Dermis microvascular lymphatic vessel endothelial cell (primary cell): Measurements from ENCODE around the gene FADS3. TPM values are rescaled to one million over a fixed set of nuclear protein-coding genes. Genes with fewer than 3 reads are reported as not detected.

Experiments used
- DNase-seq, 2 donors: peaks; one replicate each; pipeline versions ENCODE4 v3.0.0 to v3.0.0-alpha.2; 2010; ENCODE audit warnings: low read depth in 2 of 2
- total RNA-seq: library from RNA; depleted of rRNA; stranded (reverse); fragments of >200 nt; gene quantifications from 2 replicates; pipeline ENCODE4 v1.2.1, GENCODE V29; 2014

Gene FADS3
- total RNA-seq, 1 donor from 2014 or later = 77.4 TPM

DNA sequence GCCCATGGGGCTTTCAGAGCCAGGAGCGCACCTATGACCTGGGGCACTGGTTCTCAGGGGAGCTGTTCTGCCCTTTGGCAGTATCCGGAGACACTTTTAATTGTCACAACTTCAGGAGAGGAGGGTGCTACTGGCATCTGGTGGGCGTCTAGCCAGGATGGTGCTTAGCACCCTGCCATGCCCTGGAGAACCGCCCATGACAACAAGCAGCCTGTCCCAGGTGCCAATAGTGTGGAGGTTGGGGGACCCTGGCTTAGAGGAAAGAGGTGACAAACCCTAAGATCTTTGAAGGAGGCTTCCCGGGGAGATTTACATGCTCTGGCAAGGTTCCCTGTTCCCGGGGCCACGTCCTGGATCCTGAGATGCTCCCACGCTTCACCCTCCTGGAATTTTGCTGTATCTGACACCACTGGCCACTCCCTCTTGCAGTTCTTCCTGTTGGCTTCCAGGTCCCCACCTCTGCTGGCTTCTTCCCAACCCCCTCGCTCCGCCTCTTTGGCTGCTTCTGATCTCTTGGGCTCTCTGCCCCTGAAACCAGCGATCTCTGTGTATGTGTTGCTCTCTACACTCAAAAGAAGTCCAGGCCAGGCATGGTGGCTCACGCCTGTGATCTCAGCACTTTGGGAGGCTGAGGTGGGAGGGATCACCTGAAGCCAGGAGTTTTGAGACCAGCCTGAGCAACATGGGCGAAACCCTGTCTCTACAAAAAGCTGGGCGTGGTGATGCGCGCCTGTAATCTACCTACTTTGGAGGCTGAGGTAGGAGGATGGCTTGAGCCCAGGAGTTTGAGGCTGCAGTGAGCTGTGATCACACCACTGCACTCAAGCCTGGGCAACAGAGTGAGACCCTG is 31.1 kb downstream of the FADS3 start:
- peak; percentile 23 to 35 for DNase-seq

GRCh38 chr11:61855939-61856680 is 35.2 kb downstream of the FADS3 start:
- no peak for DNase-seq

GRCh38 chr11:61854966-61855714 is 36.2 kb downstream of the FADS3 start:
- DNase-seq = no peak

- DNase-seq = no peak
Measured at GRCh38 chr11:61854206-61854895, 37.0 kb downstream of the FADS3 start.

DNA sequence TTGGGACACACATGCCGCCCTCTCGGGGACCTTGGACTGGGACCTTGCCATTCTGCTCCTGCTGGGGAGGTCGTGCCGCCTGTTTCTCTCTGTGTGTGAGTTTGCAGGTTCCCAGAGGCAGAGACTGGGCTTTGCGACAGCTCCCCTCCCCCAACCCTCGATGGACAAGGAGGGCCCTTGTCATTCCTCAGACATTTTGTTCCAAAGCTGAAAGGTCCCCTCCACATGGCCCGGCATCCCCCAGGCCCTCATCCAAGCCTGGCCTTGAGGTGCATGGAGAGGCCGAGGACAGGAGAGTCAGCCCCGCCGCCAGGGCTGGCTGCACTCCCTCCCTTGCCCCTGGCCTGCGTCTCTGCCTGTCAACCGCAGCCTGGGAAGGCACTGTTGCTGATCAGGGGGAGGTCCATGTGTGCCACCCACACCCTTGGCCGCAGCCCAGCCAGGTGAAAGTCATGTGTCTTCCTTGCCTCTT is 37.6 kb downstream of the FADS3 start:
- no peak for DNase-seq

- DNase-seq = no peak
Measured at GRCh38 chr11:61851900-61852295, 39.4 kb downstream of the FADS3 start.

- DNase-seq = no peak
Measured at GRCh38 chr11:61851113-61851899, 40.0 kb downstream of the FADS3 start.

GRCh38 chr11:61850687-61851086 is 40.7 kb downstream of the FADS3 start:
- no peak for DNase-seq

GRCh38 chr11:61848631-61849030 is 42.7 kb downstream of the FADS3 start:
- DNase-seq = no peak

DNA sequence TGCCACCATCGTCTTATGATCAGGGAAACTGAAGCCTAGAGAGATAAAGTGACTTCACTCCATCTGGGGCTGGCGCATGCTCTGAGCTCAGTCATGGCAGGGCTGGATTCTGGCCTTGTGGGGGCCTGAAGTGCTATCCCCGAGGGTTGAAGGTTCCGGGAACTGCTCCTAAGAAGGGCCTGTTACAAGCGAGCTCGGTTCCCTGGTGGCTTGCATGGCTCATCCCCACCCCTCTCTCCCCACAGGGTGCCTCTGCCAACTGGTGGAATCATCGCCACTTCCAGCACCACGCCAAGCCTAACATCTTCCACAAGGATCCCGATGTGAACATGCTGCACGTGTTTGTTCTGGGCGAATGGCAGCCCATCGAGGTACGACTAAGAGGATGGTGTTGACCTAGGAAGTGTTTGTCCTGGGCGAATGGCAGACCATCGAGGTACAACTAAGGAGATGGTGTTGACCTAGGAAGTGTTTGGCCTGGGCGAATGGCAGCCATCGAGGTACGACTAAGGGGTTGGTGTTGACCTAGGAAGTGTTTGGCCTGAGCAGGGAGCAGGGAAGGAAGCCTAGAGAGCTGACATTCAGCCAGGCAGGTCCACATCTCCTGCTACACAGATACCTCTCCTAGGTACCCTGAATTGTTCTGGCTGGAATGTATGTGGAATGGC is 43.3 kb downstream of the FADS3 start:
- no peak for DNase-seq

DNA sequence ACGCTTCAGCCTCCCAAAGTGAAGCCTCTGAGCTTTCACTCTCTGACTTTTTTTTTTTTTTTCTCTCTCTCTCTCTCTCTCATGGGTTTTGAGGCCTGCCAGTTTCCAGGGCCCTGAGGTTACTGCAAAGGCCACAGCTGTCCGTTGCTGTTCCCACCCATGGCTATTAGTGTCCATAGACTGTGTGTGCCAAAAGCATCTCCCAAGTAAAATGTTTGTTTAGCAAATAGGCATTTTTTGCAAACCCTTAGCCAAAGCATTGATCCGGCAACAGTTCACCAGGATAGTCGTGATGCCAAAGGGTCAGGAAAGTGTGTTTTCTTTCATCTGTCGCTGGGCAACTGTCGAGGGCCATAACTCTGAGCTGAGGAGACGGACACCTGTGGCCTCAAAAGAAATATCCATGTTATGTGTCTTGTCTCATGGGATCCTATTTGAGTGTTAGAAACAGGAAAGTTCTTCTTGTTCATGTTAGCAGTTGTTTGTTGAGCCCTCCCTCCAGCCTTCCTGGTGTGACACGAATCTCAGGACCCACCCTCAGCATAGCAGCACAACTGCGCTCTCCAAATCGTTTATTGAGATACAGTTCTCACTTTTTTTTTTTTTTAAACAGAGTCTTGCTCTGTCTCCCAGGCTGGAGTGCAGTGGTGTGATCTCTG is 44.9 kb downstream of the FADS3 start:
- no peak for DNase-seq

- DNase-seq = no peak
Measured at GRCh38 chr11:61844909-61845565, 46.3 kb downstream of the FADS3 start.

DNA sequence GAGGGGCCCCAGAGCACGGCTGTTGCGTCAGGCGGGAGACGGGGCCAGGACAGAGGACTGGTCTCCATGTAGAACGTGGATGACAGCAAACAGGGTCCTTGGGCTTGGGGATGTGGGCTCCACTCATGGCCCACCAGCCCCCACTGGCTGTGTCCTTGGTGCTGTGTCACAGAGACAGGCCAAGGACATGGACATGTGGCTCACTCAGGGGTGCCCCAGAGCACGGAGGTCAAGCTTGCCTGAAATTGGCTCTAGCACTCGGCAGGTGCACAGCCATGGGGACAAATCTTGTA is 48.9 kb downstream of the FADS3 start:
- no peak for DNase-seq

DNA sequence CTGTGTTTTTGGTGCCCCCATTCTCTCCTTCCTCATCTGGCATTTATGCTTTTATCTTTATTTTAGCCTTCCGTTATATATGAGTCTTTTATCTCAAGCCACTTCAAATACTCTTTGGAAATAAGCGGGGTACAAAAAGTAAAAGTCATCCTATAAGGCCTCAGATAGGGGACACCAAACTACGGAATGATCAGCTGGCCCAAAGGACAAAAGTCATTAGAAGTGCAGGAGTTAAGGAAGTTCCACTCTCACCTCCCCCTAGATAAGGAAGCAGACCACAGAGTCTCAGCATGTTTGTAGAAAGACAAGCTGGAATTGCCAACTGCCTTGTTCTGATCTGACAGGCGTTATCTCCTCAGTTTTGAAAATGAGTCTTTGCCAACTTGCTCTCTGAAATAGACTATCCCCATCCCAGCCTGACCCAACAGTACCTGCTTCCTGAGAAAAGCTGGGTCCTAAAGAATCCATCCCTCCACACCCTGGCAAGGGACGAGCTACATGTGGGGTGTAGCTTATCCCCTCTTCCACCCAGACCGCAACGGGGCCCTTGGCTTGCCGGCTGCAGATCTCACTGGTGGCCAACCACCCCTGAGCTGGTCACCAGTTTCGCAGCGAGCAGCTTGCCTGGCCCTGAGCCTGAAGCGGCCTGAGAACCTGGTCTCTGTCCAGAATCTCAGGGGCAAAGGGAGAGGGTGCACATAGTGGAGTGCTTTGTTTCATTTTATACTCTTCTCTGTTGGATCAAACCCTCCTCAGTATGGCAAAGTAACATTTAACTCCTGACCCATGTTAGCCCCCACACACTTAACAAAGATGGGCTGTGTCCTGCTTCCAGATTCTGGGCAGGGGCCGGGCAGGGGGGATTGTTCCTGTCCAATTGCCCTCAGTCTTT is 49.5 kb downstream of the FADS3 start:
- no peak for DNase-seq

- DNase-seq = no peak
Measured at GRCh38 chr11:61840371-61840770, 51.0 kb downstream of the FADS3 start.

- no peak for DNase-seq
Measured at GRCh38 chr11:61839742-61840141, 51.6 kb downstream of the FADS3 start.

DNA sequence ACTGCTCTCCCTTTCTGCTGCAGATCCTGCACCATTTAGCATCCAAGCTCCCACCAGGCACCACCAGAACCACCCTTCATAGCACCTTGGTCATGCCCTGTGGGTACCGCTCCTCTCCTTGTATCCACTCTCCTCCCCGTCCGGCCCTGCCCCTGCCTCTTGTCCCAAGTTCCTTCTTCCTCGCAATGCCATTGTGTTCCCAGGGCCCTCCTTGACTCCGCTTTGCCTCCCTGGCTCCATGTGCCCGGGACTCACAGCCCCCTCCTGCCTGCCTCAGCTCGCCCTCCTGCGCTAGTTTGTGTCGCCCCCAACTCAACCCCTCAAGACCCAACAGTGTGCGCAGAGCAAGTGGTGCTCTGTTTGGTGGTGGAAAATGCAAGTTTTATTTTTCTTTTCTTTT is 52.4 kb downstream of the FADS3 start:
- DNase-seq = no peak

DNA sequence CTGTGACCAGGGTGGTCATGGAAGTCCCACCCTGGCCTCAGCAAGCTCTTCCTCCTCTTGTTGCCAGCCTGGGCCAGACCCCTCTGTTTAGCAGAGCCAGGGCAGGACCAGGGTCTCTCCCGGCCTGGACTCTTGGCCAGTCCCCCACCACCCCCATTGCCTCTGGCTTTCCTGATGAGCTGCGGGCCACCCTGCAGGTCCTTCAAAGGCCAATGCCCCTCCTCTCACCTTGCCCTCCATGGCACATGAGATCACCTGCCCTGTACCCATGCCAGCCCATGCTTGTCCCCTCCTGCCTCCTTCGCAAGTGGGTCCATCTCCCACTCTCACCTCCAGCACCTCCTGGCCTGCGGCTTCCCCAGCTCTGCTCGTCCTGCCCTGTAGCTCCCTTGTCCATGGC is 52.8 kb downstream of the FADS3 start:
- DNase-seq = no peak
